ENCODE measurements around the gene ACTL7A.

GRCh38 chr9:108910914-108911313, 48.8 kb downstream of the ACTL7A start:
- no peak for TF ChIP-seq CTCF (conservative IDR thresholded peaks at IDR 0.05; ENCODE audit: low read length)
- no peak for TF ChIP-seq EZH2phosphoT487 (IDR thresholded peaks at IDR 0.05; ENCODE audit: borderline replicate concordance)
